WERI-Rb-1 (cell line): ENCODE data around the gene ZNF618.

ENCODE experiments used
- DNase-seq: peaks from one replicate; pipeline ENCODE4 v3.0.0-alpha.2; 2020
- H3K27ac ChIP-seq: fragments of 250-450 bp; sonication (Bioruptor Pico); 2 replicates; pipeline ENCODE4 v1.5.1; 2020; ENCODE audit warnings: mild to moderate bottlenecking, moderate library complexity
- H3K27me3 ChIP-seq: fragments of 250-450 bp; sonication (Bioruptor Pico); 2 replicates; pipeline ENCODE4 v1.5.1; 2021; ENCODE audit warnings: mild to moderate bottlenecking, low read depth, moderate library complexity; ENCODE audit not compliant: insufficient read depth, severe bottlenecking
- H3K36me3 ChIP-seq: fragments of 250-450 bp; sonication (Bioruptor Pico); 2 replicates; pipeline ENCODE4 v1.5.1; 2020; ENCODE audit warnings: mild to moderate bottlenecking, moderate library complexity
- H3K4me3 ChIP-seq: 2 replicates; pipeline ENCODE4 v1.5.1; 2011; ENCODE audit warnings: low read depth, mild to moderate bottlenecking, control low read depth, low read length
- H3K9me3 ChIP-seq: fragments of 250-450 bp; sonication (Bioruptor Pico); 2 replicates; pipeline ENCODE4 v1.5.1; 2021; ENCODE audit warnings: mild to moderate bottlenecking, moderate library complexity; ENCODE audit not compliant: severe bottlenecking
- TF ChIP-seq, protein P1 (sequence below): IDR thresholded peaks from 2 replicates; pipeline ENCODE4 v1.5.1; 2011; ENCODE audit warnings: low read depth, mild to moderate bottlenecking, control low read depth, inconsistent platforms, low read length

Gene ZNF618

DNA sequence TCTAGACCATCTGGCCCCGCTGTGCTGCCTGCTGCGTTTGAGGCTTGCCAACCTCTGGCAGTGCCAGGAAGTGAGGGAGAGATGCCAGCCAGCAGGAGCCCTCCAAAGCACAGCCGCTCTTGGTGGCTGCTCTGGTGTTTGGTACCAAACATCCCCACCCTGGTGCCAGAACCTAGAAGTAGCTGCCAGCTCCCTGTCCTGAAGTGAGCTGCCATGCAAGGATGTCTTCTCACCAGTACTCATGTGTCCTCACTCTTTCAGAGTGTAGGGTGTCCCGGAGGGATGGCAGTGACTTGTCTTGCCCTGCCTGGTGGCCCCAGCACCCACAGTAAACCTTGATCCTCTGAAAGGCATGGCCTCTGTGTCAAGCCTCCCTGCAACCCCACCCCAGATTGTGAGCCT lies 158.6 kb downstream of the ZNF618 start:
- DNase-seq = no peak
- H3K4me3 ChIP-seq = no peak overlapping the region
- H3K36me3 ChIP-seq = no peaks in the 10 kb centered on the region
- no peaks in the 10 kb centered on the region for H3K27me3 ChIP-seq
- H3K9me3 ChIP-seq = no peaks in the 10 kb centered on the region
- no peak overlapping the region for H3K27ac ChIP-seq
- TF ChIP-seq, protein P1, sequence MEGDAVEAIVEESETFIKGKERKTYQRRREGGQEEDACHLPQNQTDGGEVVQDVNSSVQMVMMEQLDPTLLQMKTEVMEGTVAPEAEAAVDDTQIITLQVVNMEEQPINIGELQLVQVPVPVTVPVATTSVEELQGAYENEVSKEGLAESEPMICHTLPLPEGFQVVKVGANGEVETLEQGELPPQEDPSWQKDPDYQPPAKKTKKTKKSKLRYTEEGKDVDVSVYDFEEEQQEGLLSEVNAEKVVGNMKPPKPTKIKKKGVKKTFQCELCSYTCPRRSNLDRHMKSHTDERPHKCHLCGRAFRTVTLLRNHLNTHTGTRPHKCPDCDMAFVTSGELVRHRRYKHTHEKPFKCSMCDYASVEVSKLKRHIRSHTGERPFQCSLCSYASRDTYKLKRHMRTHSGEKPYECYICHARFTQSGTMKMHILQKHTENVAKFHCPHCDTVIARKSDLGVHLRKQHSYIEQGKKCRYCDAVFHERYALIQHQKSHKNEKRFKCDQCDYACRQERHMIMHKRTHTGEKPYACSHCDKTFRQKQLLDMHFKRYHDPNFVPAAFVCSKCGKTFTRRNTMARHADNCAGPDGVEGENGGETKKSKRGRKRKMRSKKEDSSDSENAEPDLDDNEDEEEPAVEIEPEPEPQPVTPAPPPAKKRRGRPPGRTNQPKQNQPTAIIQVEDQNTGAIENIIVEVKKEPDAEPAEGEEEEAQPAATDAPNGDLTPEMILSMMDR = no peak

DNA sequence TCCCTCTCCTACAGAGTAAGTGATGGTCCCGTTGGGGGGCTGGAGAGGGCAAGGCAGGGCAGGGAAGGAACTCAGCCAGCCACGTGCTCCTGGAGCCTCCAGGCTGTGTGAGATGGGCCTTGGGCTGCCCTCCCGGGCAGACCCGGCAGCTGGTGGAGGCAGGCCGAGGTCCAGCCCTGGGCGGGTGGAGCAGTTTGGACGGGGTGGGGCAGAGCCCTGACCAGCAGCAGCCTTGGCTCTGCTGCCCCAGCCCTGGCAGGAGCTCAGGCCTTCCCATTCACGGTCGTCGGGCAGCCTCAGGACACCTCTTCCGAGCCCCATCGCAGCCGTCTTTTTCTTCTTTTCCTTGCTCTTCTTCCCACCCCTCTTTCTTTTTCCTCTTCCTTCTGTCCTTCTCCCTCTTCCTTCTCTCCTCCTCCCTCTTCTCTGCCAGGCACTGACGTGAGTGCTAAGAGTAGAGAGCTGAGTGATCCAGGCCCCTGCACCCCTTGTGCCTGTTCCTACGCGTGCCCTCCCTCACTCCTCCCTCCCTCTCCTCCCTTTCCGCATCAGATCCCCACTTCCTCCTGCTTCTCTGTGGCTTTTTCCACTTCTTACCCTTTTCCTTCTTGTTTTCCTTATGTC lies 159.2 kb downstream of the ZNF618 start:
- TF ChIP-seq, protein P1 = no peak
- H3K36me3 ChIP-seq = no peaks in the 10 kb centered on the region
- no peak for DNase-seq
- no peaks in the 10 kb centered on the region for H3K9me3 ChIP-seq
- no peak overlapping the region for H3K4me3 ChIP-seq
- no peaks in the 10 kb centered on the region for H3K27me3 ChIP-seq
- H3K27ac ChIP-seq = no peak overlapping the region

DNA sequence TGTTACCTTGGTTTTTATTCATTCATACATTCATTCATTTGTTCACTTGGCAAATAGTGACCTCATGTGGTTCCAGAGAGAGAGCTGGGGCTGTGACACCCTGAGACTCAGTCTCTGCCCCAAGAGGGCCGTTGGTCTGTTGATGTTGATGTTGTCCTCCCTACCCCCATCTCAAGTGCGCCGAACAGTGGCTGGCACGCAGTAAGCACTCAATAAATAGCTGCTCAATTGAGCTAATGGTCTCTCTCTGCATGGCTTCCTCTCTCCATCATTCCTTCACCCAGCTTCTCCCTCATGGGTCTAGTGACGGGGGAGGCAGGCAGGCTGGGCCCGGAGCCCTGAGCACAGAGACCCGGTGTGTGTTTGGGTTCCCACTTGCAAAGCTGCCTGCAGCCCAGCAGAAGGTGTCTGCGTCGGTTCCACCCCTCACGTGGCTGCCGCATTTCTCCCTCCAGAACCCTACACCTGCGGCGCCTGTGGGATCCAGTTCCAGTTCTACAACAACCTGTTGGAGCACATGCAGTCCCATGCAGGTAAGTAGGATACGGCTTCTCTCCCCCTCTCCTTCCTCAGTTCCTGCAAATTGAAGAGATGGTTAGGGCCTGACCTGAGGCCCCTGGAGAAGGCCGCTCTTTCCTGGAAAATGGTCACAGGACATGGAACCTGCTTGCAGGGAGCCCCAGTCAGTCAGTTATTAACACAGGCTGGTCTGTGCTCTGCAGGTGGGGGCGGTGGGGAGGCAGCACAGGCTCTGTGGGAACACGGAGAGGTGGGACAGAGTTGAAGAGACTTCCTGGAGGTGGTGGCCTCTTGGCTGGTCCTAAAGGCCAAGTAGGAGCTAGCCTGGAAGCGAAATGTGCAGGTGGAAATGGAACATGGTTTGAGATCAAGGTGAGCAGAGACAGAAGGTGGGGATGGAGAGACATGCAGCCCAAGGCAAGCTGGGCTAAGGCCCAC lies 160.0 kb downstream of the ZNF618 start:
- Histone ChIP-seq H3K9me3 (no peaks in the 10 kb centered on the region), H3K27ac (no peak overlapping the region), H3K27me3 (no peaks in the 10 kb centered on the region), H3K36me3 (no peaks in the 10 kb centered on the region), H3K4me3 (no peak overlapping the region)
- TF ChIP-seq, protein P1 = no peak
- no peak for DNase-seq

DNA sequence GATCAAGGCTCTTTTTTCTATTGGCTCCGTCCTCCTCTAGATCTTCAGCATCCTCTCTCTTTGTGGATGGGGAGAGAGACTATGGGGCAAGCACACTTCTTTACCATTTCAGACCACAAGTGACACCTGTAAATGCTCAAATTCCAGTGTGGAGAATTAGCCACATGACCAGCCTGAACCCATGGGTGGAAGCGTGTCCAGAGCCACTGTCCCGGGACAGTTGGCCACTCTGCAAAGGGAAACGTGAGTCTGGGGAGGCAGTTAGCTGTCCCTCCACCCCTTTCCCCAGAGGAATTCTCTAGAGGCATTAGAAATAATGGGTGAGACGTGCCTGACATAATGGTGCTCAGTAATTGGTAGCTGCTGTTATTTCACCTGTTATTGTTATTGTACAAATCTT lies 161.1 kb downstream of the ZNF618 start:
- no peak for DNase-seq
- no peak overlapping the region for H3K27ac ChIP-seq
- no peaks in the 10 kb centered on the region for H3K36me3 ChIP-seq
- TF ChIP-seq, protein P1 = no peak
- H3K27me3 ChIP-seq = no peaks in the 10 kb centered on the region
- no peak overlapping the region for H3K4me3 ChIP-seq
- no peaks in the 10 kb centered on the region for H3K9me3 ChIP-seq

DNA sequence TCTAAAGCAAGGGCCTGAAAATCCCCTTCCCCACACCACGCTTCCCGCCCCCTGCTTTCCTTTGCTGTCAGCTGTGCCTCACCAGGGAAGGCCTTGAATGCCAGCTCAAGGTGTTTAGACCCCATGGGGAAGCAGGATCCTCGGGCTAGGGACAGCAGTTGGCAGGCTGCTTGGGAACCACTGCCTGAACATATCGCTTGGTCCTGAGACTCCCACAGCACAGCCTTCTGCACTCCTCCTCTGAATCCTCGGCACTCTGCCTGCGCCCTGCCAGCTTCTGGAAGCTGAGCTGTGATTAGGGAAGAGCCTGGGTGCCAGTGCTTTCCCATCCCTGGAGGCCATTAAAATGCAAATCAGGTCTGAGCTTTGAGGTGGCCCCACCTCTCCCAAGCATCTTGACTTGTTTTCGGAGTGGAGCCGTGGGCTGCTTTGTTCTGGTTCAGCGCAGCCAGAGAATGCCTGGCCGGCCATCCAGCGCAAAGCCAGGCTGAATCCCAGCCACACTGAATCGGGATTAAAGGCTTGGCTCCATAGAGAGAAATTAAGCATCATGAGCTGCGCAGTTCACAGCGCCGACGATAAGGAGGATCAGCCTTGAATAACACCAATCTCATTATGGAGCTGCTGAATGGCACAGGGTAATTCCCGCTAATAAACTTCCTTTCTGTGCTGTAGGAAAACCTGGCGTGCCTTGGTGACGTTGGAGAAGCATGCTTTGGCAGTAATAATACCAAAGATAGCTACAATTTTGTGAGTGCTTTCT lies 162.0 kb downstream of the ZNF618 start:
- TF ChIP-seq, protein P1 = no peak
- no peaks in the 10 kb centered on the region for H3K9me3 ChIP-seq
- peak overlapping the region; percentile 20 for H3K4me3 ChIP-seq
- H3K36me3 ChIP-seq = no peaks in the 10 kb centered on the region
- peak overlapping the region; percentile 53 for H3K27ac ChIP-seq
- H3K27me3 ChIP-seq = no peaks in the 10 kb centered on the region
- DNase-seq = peak; percentile 97
